ENCODE data around the gene GADD45A.
"Not testable (repeated sequence)": the region's sequence is repeated elsewhere in the genome, so short reads cannot be mapped to it uniquely, and the experiment has no call there.

Gene GADD45A

GRCh38 chr1:67721650-67722291, 36.8 kb downstream of the GADD45A start:
- no peak for DNase-seq (ENCODE audit: low read depth)

GRCh38 chr1:67722292-67722944, 37.4 kb downstream of the GADD45A start:
- DNase-seq (ENCODE audit: low read depth): no peak

- no peak for DNase-seq (ENCODE audit: low read depth)
These were observed 38.1 kb downstream of the GADD45A start for GRCh38 chr1:67723126-67723525.

- DNase-seq (ENCODE audit: low read depth): no peak
These were observed 38.6 kb downstream of the GADD45A start for GRCh38 chr1:67723620-67724019.

- no peak for DNase-seq (ENCODE audit: low read depth)
These were observed 40.0 kb downstream of the GADD45A start for GRCh38 chr1:67724928-67725560.

GRCh38 chr1:67726224-67726623, 41.2 kb downstream of the GADD45A start:
- no peak for DNase-seq (ENCODE audit: low read depth)

GRCh38 chr1:67729872-67730271, 44.9 kb downstream of the GADD45A start:
- DNase-seq (ENCODE audit: low read depth): no peak

- DNase-seq (ENCODE audit: low read depth): not testable (repeated sequence)
These were observed 45.3 kb downstream of the GADD45A start for GRCh38 chr1:67730312-67730711.

- no peak for DNase-seq (ENCODE audit: low read depth)
These were observed 46.3 kb downstream of the GADD45A start for GRCh38 chr1:67731322-67731721.

- DNase-seq (ENCODE audit: low read depth): no peak
These were observed 47.8 kb downstream of the GADD45A start for GRCh38 chr1:67732750-67733151.

GRCh38 chr1:67733681-67734322, 48.8 kb downstream of the GADD45A start:
- no peak for DNase-seq (ENCODE audit: low read depth)

GRCh38 chr1:67734323-67734690, 49.3 kb downstream of the GADD45A start:
- DNase-seq (ENCODE audit: low read depth): no peak

- no peak for DNase-seq (ENCODE audit: low read depth)
These were observed 50.2 kb downstream of the GADD45A start for GRCh38 chr1:67735206-67735605.

GRCh38 chr1:67735806-67736627, 51.0 kb downstream of the GADD45A start:
- DNase-seq (ENCODE audit: low read depth): no peak

GRCh38 chr1:67736750-67737149, 51.7 kb downstream of the GADD45A start:
- DNase-seq (ENCODE audit: low read depth): no peak

- DNase-seq (ENCODE audit: low read depth): no peak
These were observed 52.9 kb downstream of the GADD45A start for GRCh38 chr1:67737875-67738274.
